ENCODE data around the gene ATM. TPM values are rescaled to one million over a fixed set of nuclear protein-coding genes. Genes with fewer than 3 reads are reported as not detected.
"Not testable (repeated sequence)": the region's sequence is repeated elsewhere in the genome, so short reads cannot be mapped to it uniquely, and the experiment has no call there.

Gene ATM
- total RNA-seq, 2 donors from 2014 or later = 29.3 to 29.8 TPM

GRCh38 chr11:108392353-108392752 is 169.5 kb downstream of the ATM start:
- Histone ChIP-seq H3K4me1 (no peaks in the 10 kb centered on the region), H3K9me3 (no peaks in the 10 kb centered on the region), H3K4me3 (no peak overlapping the region), H3K27me3 (no peaks in the 10 kb centered on the region), H3K36me3 (no peaks in the 10 kb centered on the region), H3K27ac (no peak overlapping the region)
- no peak for TF ChIP-seq CTCF (IDR thresholded peaks at IDR 0.05)
- no peak for DNase-seq (ENCODE audit: low spot score)

- H3K27ac ChIP-seq = no peak overlapping the region
Observed at GRCh38 chr11:108393046-108393445, 170.2 kb downstream of the ATM start.

GRCh38 chr11:108394744-108395284 is 171.9 kb downstream of the ATM start:
- no peak overlapping the region for H3K27ac ChIP-seq
- no peaks in the 10 kb centered on the region for H3K27me3 ChIP-seq
- H3K4me3 ChIP-seq = no peak overlapping the region
- no peaks in the 10 kb centered on the region for H3K36me3 ChIP-seq
- H3K4me1 ChIP-seq = no peaks in the 10 kb centered on the region
- DNase-seq (ENCODE audit: low spot score) = no peak
- TF ChIP-seq CTCF (IDR thresholded peaks at IDR 0.05) = no peak
- no peaks in the 10 kb centered on the region for H3K9me3 ChIP-seq

More at GRCh38 chr11:108393046-108393445, 170.2 kb downstream of the ATM start:
- no peaks in the 10 kb centered on the region for H3K9me3 ChIP-seq
- H3K4me1 ChIP-seq = no peaks in the 10 kb centered on the region
- H3K36me3 ChIP-seq = no peaks in the 10 kb centered on the region
- no peak for DNase-seq (ENCODE audit: low spot score)
- TF ChIP-seq CTCF (IDR thresholded peaks at IDR 0.05) = no peak
- H3K27me3 ChIP-seq = no peaks in the 10 kb centered on the region
- H3K4me3 ChIP-seq = no peak overlapping the region

DNA sequence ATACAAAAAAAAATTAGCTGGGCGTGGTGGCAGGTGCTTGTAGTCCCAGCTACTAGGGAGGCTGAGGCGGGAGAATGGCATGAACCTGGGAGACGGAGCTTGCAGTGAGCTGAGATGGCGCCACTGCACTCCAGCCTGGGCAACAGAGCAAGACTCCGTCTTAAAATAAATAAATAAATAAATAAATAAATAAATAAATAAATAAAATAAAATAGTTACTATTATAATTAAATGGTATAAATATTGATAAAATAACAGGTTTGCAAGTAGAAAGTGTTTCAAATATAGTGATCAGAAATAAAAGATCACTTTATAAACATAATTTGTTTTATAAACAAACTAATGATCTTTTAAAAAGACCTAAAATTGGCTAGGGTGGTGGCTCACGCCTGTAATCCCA is 173.8 kb downstream of the ATM start:
- H3K9me3 ChIP-seq; H3K36me3 ChIP-seq; H3K4me3 ChIP-seq; H3K27me3 ChIP-seq; H3K27ac ChIP-seq; H3K4me1 ChIP-seq; DNase-seq (ENCODE audit: low spot score): not testable (repeated sequence)

- Histone ChIP-seq H3K27me3 (no peaks in the 10 kb centered on the region), H3K4me1 (no peaks in the 10 kb centered on the region), H3K36me3 (no peaks in the 10 kb centered on the region), H3K27ac (no peak overlapping the region), H3K4me3 (no peak overlapping the region), H3K9me3 (no peaks in the 10 kb centered on the region)
- no peak for TF ChIP-seq CTCF (IDR thresholded peaks at IDR 0.05)
- no peak for DNase-seq (ENCODE audit: low spot score)
Observed at GRCh38 chr11:108398439-108398838, 175.6 kb downstream of the ATM start.

- no peak for TF ChIP-seq CTCF (IDR thresholded peaks at IDR 0.05)
- no peaks in the 10 kb centered on the region for H3K4me1 ChIP-seq
- no peaks in the 10 kb centered on the region for H3K27me3 ChIP-seq
- no peaks in the 10 kb centered on the region for H3K36me3 ChIP-seq
- H3K9me3 ChIP-seq = no peaks in the 10 kb centered on the region
- no peak overlapping the region for H3K27ac ChIP-seq
- no peak overlapping the region for H3K4me3 ChIP-seq
- no peak for DNase-seq (ENCODE audit: low spot score)
Observed at GRCh38 chr11:108402241-108402640, 179.4 kb downstream of the ATM start.
